ENCODE measurements around the gene SETD6. TPM values are rescaled to one million over a fixed set of nuclear protein-coding genes. Genes with fewer than 3 reads are reported as not detected.

Gene SETD6
- total RNA-seq, 2 experiments from 2014 or later, result 13.8 to 15.1 TPM

GRCh38 chr16:58502217-58502921 is 12.9 kb upstream of the SETD6 start:
- ATAC-seq, result no peak
- no peaks in the 10 kb centered on the region for H3K36me3 Mint-ChIP-seq (ENCODE audit: low read depth)
- intact Hi-C loops (cut with DNase I, micrococcal nuclease), result no loop called here

GRCh38 chr16:58503166-58503862 is 12.0 kb upstream of the SETD6 start:
- intact Hi-C loops (cut with DNase I, micrococcal nuclease), result no loop called here
- no peak overlapping the region for H3K27ac Mint-ChIP-seq
- H3K4me3 Mint-ChIP-seq, result no peak overlapping the region
- no peaks in the 10 kb centered on the region for H3K36me3 Mint-ChIP-seq (ENCODE audit: low read depth)
- H3K27me3 Mint-ChIP-seq, result no peaks in the 10 kb centered on the region
- peaks cover 13% of the 10 kb centered on the region for H3K4me1 Mint-ChIP-seq
- ChIA-PET CTCF (interaction anchor here (2.2 kb wide), 1 partner anchor 253 kb away, joined by 10 read pairs; no protein-coding TSS in a partner anchor), POLR2A (no interaction called here)
- DNase-seq (no peak), ATAC-seq (no peak)
- H3K9me3 Mint-ChIP-seq (ENCODE audit: low read depth), result no peaks in the 10 kb centered on the region

More at GRCh38 chr16:58502217-58502921, 12.9 kb upstream of the SETD6 start:
- no peak for DNase-seq
- CTCF ChIA-PET, result interaction anchor here (0.8 to 2.2 kb wide), 3 partner anchors 11 to 254 kb away, joined by 5 to 10 read pairs (median 6); no protein-coding TSS in a partner anchor
- H3K9me3 Mint-ChIP-seq (ENCODE audit: low read depth), result no peaks in the 10 kb centered on the region
- POLR2A ChIA-PET, result no interaction called here
- no peak overlapping the region for H3K27ac Mint-ChIP-seq
- H3K4me1 Mint-ChIP-seq, result peaks cover 13% of the 10 kb centered on the region
- no peak overlapping the region for H3K4me3 Mint-ChIP-seq
- H3K27me3 Mint-ChIP-seq, result no peaks in the 10 kb centered on the region

- intact Hi-C loops (cut with DNase I, micrococcal nuclease), result no loop called here
- ATAC-seq, result no peak
- Mint-ChIP-seq H3K9me3 (ENCODE audit: low read depth) (no peaks in the 10 kb centered on the region), H3K27me3 (no peaks in the 10 kb centered on the region), H3K4me3 (no peak overlapping the region), H3K27ac (no peak overlapping the region), H3K4me1 (peaks cover 13% of the 10 kb centered on the region), H3K36me3 (ENCODE audit: low read depth) (no peaks in the 10 kb centered on the region)
- POLR2A ChIA-PET, result no interaction called here
- DNase-seq, result no peak
- CTCF ChIA-PET, result no interaction called here
These were observed 11.2 kb upstream of the SETD6 start for GRCh38 chr16:58503863-58504688.

- POLR2A ChIA-PET, result no interaction called here
- no peak for DNase-seq
These were observed 8.8 kb upstream of the SETD6 start for GRCh38 chr16:58506241-58507194.

GRCh38 chr16:58507195-58507962 is 7.9 kb upstream of the SETD6 start:
- no peaks in the 10 kb centered on the region for H3K9me3 Mint-ChIP-seq (ENCODE audit: low read depth)

More at GRCh38 chr16:58506241-58507194, 8.8 kb upstream of the SETD6 start:
- Mint-ChIP-seq H3K27me3 (no peaks in the 10 kb centered on the region), H3K4me1 (peaks cover 4% of the 10 kb centered on the region), H3K36me3 (ENCODE audit: low read depth) (no peaks in the 10 kb centered on the region), H3K4me3 (no peak overlapping the region), H3K27ac (no peak overlapping the region), H3K9me3 (ENCODE audit: low read depth) (no peaks in the 10 kb centered on the region)
- intact Hi-C loops (cut with DNase I, micrococcal nuclease), result no loop called here
- ATAC-seq, result no peak
- CTCF ChIA-PET, result interaction anchor here (0.7 to 1.0 kb wide), 2 partner anchors 113 to 120 kb away, joined by 3 read pairs; no protein-coding TSS in a partner anchor

GRCh38 chr16:58507963-58508670 is 7.2 kb upstream of the SETD6 start:
- H3K27ac Mint-ChIP-seq, result no peak overlapping the region
- CTCF ChIA-PET, result interaction anchor here (1.0 kb wide), 1 partner anchor 118 kb away, joined by 3 read pairs; no protein-coding TSS in a partner anchor
- intact Hi-C loops (cut with DNase I, micrococcal nuclease), result no loop called here
- POLR2A ChIA-PET, result interaction anchor here (0.6 kb wide), 1 partner anchor 68 kb away, joined by 3 read pairs; no protein-coding TSS in a partner anchor
- no peaks in the 10 kb centered on the region for H3K27me3 Mint-ChIP-seq
- H3K36me3 Mint-ChIP-seq (ENCODE audit: low read depth), result no peaks in the 10 kb centered on the region
- no peak for ATAC-seq
- peaks cover 3% of the 10 kb centered on the region for H3K4me1 Mint-ChIP-seq
- DNase-seq, result no peak
- no peaks in the 10 kb centered on the region for H3K9me3 Mint-ChIP-seq (ENCODE audit: low read depth)
- no peak overlapping the region for H3K4me3 Mint-ChIP-seq

More at GRCh38 chr16:58507195-58507962, 7.9 kb upstream of the SETD6 start:
- Mint-ChIP-seq H3K4me1 (peaks cover 1% of the 10 kb centered on the region), H3K4me3 (no peak overlapping the region), H3K27ac (no peak overlapping the region), H3K27me3 (no peaks in the 10 kb centered on the region), H3K36me3 (ENCODE audit: low read depth) (no peaks in the 10 kb centered on the region)
- intact Hi-C loops (cut with DNase I, micrococcal nuclease), result no loop called here
- CTCF ChIA-PET, result interaction anchor here (1.0 kb wide), 1 partner anchor 119 kb away, joined by 3 read pairs; no protein-coding TSS in a partner anchor
- ATAC-seq (no peak), DNase-seq (no peak)
- POLR2A ChIA-PET, result no interaction called here

- ATAC-seq (no peak), DNase-seq (no peak)
- intact Hi-C loops (cut with DNase I, micrococcal nuclease), result no loop called here
- Mint-ChIP-seq H3K4me3 (no peak overlapping the region), H3K27me3 (no peaks in the 10 kb centered on the region), H3K4me1 (peaks cover 6% of the 10 kb centered on the region), H3K36me3 (ENCODE audit: low read depth) (no peaks in the 10 kb centered on the region), H3K9me3 (ENCODE audit: low read depth) (no peaks in the 10 kb centered on the region), H3K27ac (no peak overlapping the region)
- ChIA-PET POLR2A (interaction anchor here (0.6 kb wide), 1 partner anchor 67 kb away, joined by 3 read pairs; no protein-coding TSS in a partner anchor), CTCF (interaction anchor here (0.7 to 1.1 kb wide), 3 partner anchors 7 to 247 kb away, joined by 3 to 4 read pairs (median 3); no protein-coding TSS in a partner anchor)
These were observed 6.6 kb upstream of the SETD6 start for GRCh38 chr16:58508671-58509251.

GRCh38 chr16:58509256-58510096 is 5.8 kb upstream of the SETD6 start:
- H3K9me3 Mint-ChIP-seq (ENCODE audit: low read depth), result no peaks in the 10 kb centered on the region
- no peaks in the 10 kb centered on the region for H3K36me3 Mint-ChIP-seq (ENCODE audit: low read depth)
- H3K4me1 Mint-ChIP-seq, result peaks cover 9% of the 10 kb centered on the region
- ChIA-PET POLR2A (no interaction called here), CTCF (interaction anchor here (0.7 to 1.1 kb wide), 3 partner anchors 8 to 247 kb away, joined by 3 to 4 read pairs (median 3); no protein-coding TSS in a partner anchor)
- ATAC-seq, result no peak
- no peak overlapping the region for H3K27ac Mint-ChIP-seq
- no peak for DNase-seq
- H3K27me3 Mint-ChIP-seq, result no peaks in the 10 kb centered on the region
- H3K4me3 Mint-ChIP-seq, result no peak overlapping the region
- intact Hi-C loops (cut with DNase I, micrococcal nuclease), result loop anchor here (5.0 to 10.0 kb wide), 2 partner anchors 153 to 315 kb away; partner anchors contain the start of gene CSNK2A2 (in 1 of the 2)

Measured in activated CD4-positive, alpha-beta T cell treated with anti-CD3 and anti-CD28 coated beads for 36 hours (primary cell).